Measurements from ENCODE around the gene PIEZO1. TPM values are rescaled to one million over a fixed set of nuclear protein-coding genes. Genes with fewer than 3 reads are reported as not detected.
A peak's percentile ranks its signal among the peaks of the same experiment; 100 is the strongest.

PIEZO1 gene
- total RNA-seq, 1 donor from 2014 or later: 164 TPM

- ATAC-seq (no peak), DNase-seq (no peak)
- no peaks in the 10 kb centered on the region for H3K9me3 ChIP-seq
- peaks cover 63% of the 10 kb centered on the region for H3K36me3 ChIP-seq
- H3K4me1 ChIP-seq: peaks cover 23% of the 10 kb centered on the region
- TF ChIP-seq CTCF (IDR thresholded peaks at IDR 0.05): no peak
- intact Hi-C loops (cut with DNase I): no loop called here
- H3K27me3 ChIP-seq (ENCODE audit: low read depth): no peaks in the 10 kb centered on the region
- H3K4me3 ChIP-seq: no peak overlapping the region
- H3K27ac ChIP-seq: no peak overlapping the region
These were observed 44.3 kb downstream of the PIEZO1 start for GRCh38 chr16:88740727-88741055.

- intact Hi-C loops (cut with DNase I): no loop called here
- peaks cover 68% of the 10 kb centered on the region for H3K36me3 ChIP-seq
- H3K4me1 ChIP-seq: peaks cover 19% of the 10 kb centered on the region
- DNase-seq (no peak), ATAC-seq (no peak)
- no peak for TF ChIP-seq CTCF (IDR thresholded peaks at IDR 0.05)
- H3K27ac ChIP-seq: no peak overlapping the region
- H3K9me3 ChIP-seq: no peaks in the 10 kb centered on the region
- no peak overlapping the region for H3K4me3 ChIP-seq
- no peaks in the 10 kb centered on the region for H3K27me3 ChIP-seq (ENCODE audit: low read depth)
These were observed 44.9 kb downstream of the PIEZO1 start for GRCh38 chr16:88739977-88740726.

DNA sequence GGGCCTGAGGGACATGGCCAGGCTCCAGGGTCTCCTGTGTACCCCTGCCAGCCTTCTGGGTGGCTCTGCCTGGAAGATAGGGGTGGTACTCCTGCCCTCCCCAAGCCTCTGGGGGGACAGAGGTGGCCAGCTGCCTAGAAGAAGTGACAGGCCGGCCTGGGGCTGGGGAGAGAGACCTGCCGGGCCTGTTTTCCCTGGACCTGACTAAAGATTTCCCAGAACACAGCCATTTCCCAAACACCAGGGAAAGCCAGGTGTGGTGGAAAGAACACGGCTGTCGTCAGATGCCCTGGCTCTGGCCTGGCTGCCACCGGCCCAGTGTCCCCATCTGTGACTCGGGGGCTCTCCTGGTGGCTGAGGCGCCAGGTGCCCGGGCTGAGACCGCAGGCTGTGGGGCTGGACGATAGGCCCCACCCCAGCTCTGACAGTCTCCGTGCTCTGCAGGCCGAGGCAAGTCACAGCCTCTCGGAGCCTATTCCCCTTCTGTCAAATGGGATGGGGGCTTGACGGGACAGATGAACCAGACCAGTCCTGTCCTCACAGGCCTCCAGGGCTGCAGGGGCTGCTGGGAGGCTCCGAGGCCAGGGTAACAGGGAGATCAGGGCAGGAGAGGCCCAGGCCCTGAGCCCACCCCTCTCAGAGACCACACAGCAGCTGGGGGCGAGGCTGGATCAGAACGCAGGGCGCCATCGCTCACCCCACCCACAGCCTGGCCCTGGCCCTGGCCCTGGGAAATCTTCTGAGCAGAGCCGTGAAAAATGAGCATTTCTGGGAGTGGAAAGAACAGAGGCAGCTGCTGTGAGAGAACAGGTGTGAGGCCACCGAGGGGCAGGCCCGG, 45.7 kb downstream of the PIEZO1 start:
- Histone ChIP-seq H3K27ac (no peak overlapping the region), H3K4me1 (peaks cover 11% of the 10 kb centered on the region), H3K4me3 (no peak overlapping the region), H3K36me3 (peaks cover 76% of the 10 kb centered on the region), H3K9me3 (no peaks in the 10 kb centered on the region), H3K27me3 (ENCODE audit: low read depth) (no peaks in the 10 kb centered on the region)
- DNase-seq: no peak
- no peak for ATAC-seq
- TF ChIP-seq CTCF (IDR thresholded peaks at IDR 0.05): no peak
- intact Hi-C loops (cut with DNase I): no loop called here

GRCh38 chr16:88738151-88739084, 46.6 kb downstream of the PIEZO1 start:
- intact Hi-C loops (cut with DNase I): no loop called here
- no peak for TF ChIP-seq CTCF (IDR thresholded peaks at IDR 0.05)
- peaks cover 85% of the 10 kb centered on the region for H3K36me3 ChIP-seq
- H3K4me1 ChIP-seq: peaks cover 5% of the 10 kb centered on the region
- no peaks in the 10 kb centered on the region for H3K27me3 ChIP-seq (ENCODE audit: low read depth)
- H3K9me3 ChIP-seq: no peaks in the 10 kb centered on the region
- H3K27ac ChIP-seq: no peak overlapping the region
- H3K4me3 ChIP-seq: no peak overlapping the region
- peak in 1 of 2 donors; percentile 1 for ATAC-seq
- no peak for DNase-seq

All from lower lobe of right lung (tissue), 2 donors.